Measurements from ENCODE around the gene CALD1.

The CALD1 gene

GRCh38 chr7:134997214-134997885, 217.9 kb downstream of the CALD1 start:
- in situ Hi-C loops (cut with HindIII; ENCODE audit: low sequenced_read_pairs): loop anchor here (5.0 kb wide), 1 partner anchor 40 kb away; no protein-coding TSS in a partner anchor
- no peak for TF ChIP-seq CTCF (IDR thresholded peaks at IDR 0.05; ENCODE audit: low read depth, low read length, missing control alignments)
- no peak for DNase-seq (ENCODE audit: low read depth)
- no peak overlapping the region for H3K4me3 ChIP-seq (ENCODE audit: low read depth, low read length)

GRCh38 chr7:134999136-134999535, 219.7 kb downstream of the CALD1 start:
- in situ Hi-C loops (cut with HindIII; ENCODE audit: low sequenced_read_pairs): loop anchor here (5.0 kb wide), 1 partner anchor 38 kb away; no protein-coding TSS in a partner anchor
- no peak for TF ChIP-seq CTCF (IDR thresholded peaks at IDR 0.05; ENCODE audit: low read depth, low read length, missing control alignments)
- no peak overlapping the region for H3K4me3 ChIP-seq (ENCODE audit: low read depth, low read length)
- DNase-seq (ENCODE audit: low read depth): no peak

GRCh38 chr7:135001390-135002165, 222.1 kb downstream of the CALD1 start:
- TF ChIP-seq CTCF (IDR thresholded peaks at IDR 0.05; ENCODE audit: low read depth, low read length, missing control alignments): no peak
- no peak overlapping the region for H3K4me3 ChIP-seq (ENCODE audit: low read depth, low read length)
- no peak for DNase-seq (ENCODE audit: low read depth)
- in situ Hi-C loops (cut with HindIII; ENCODE audit: low sequenced_read_pairs): no loop called here

- no peak overlapping the region for H3K4me3 ChIP-seq (ENCODE audit: low read depth, low read length)
- in situ Hi-C loops (cut with HindIII; ENCODE audit: low sequenced_read_pairs): no loop called here
- DNase-seq (ENCODE audit: low read depth): no peak
- TF ChIP-seq CTCF (IDR thresholded peaks at IDR 0.05; ENCODE audit: low read depth, low read length, missing control alignments): no peak
Measured at GRCh38 chr7:135012229-135012628, 232.8 kb downstream of the CALD1 start.

Data from astrocyte of the cerebellum (primary cell).